Peyer's patch (tissue), 4 donors: ENCODE measurements around the gene KRTAP10-11.

Experiments used
- CTCF ChIP-seq, 6 experiments: fragments of 450-650 bp in 4 of 6; fragments of 200-600 bp in 2 of 6; sonication (generic) in 1 of 6; IDR thresholded peaks; one replicate each; pipeline ENCODE4 v1.5.1; 2017 to 2019; ENCODE audit warnings: antibody characterized with exemption in 6 of 6, mild to moderate bottlenecking in 3 of 6, moderate library complexity in 1 of 6
- POLR2A ChIP-seq, 2 donors: fragments of 450-650 bp; IDR thresholded peaks; one replicate each; pipeline ENCODE4 v1.5.1; 2017; ENCODE audit warnings: antibody characterized with exemption in 2 of 2, mild to moderate bottlenecking in 2 of 2, moderate library complexity in 2 of 2

GRCh38 chr21:44671911-44672310, 25.7 kb downstream of the KRTAP10-11 start:
- TF ChIP-seq POLR2A (IDR thresholded peaks at IDR 0.05) (no peak), CTCF (IDR thresholded peaks at IDR 0.05) (no peak)
